MM.1S (cell line): ENCODE data around the gene FBLL1.

Experiments
- DNase-seq: peaks from one replicate; pipeline ENCODE4 v3.0.0-alpha.2; 2015
- H2AFZ ChIP-seq: fragments of 300-600 bp; sonication (generic); 2 replicates; pipeline ENCODE4 v1.6.0; 2016; ENCODE audit warnings: antibody characterized with exemption, low read length
- H3F3A ChIP-seq: fragments of 300-600 bp; sonication (generic); 2 replicates; pipeline ENCODE4 v1.6.1; 2016; ENCODE audit warnings: mild to moderate bottlenecking, antibody characterized with exemption, low read length, moderate library complexity, mixed read lengths; ENCODE audit not compliant: insufficient read depth
- H3K27ac ChIP-seq: fragments of 300-600 bp; sonication (generic); 2 replicates; pipeline ENCODE4 v1.5.1; 2016; ENCODE audit warnings: mild to moderate bottlenecking, low read length
- H3K27me3 ChIP-seq: fragments of 300-600 bp; sonication (generic); replicated peaks from 2 replicates; pipeline ENCODE4 v1.6.0; 2016; ENCODE audit warnings: low read length; ENCODE audit not compliant: insufficient read depth
- H3K36me3 ChIP-seq: fragments of 300-600 bp; sonication (generic); replicated peaks from 2 replicates; pipeline ENCODE4 v1.6.1; 2016; ENCODE audit warnings: mild to moderate bottlenecking, low read length, mixed read lengths; ENCODE audit not compliant: insufficient read depth
- H3K4me1 ChIP-seq: fragments of 300-600 bp; sonication (generic); 2 replicates; pipeline ENCODE4 v1.6.1; 2016; ENCODE audit warnings: low read length, mixed read lengths
- H3K4me2 ChIP-seq: fragments of 300-600 bp; sonication (generic); 2 replicates; pipeline ENCODE4 v1.6.0; 2016; ENCODE audit warnings: low read depth, low read length
- H3K4me3 ChIP-seq: fragments of 300-600 bp; sonication (generic); 2 replicates; pipeline ENCODE4 v1.5.1; 2016; ENCODE audit warnings: low read length, mixed read lengths
- H3K79me2 ChIP-seq: fragments of 300-600 bp; sonication (generic); 2 replicates; pipeline ENCODE4 v1.6.1; 2016; ENCODE audit warnings: mixed run types, low read length, mixed read lengths
- H3K9ac ChIP-seq: fragments of 300-600 bp; sonication (generic); 2 replicates; pipeline ENCODE4 v1.6.1; 2016; ENCODE audit warnings: low read length, mixed read lengths
- H3K9me2 ChIP-seq: fragments of 300-600 bp; sonication (generic); replicated peaks from 2 replicates; pipeline ENCODE4 v1.6.1; 2016; ENCODE audit warnings: mild to moderate bottlenecking, low read length, mixed read lengths; ENCODE audit not compliant: insufficient read depth
- H3K9me3 ChIP-seq: fragments of 300-600 bp; sonication (generic); replicated peaks from 2 replicates; pipeline ENCODE4 v1.6.1; 2016; ENCODE audit warnings: mild to moderate bottlenecking, low read length, mixed read lengths; ENCODE audit not compliant: insufficient read depth
- H4K20me1 ChIP-seq: fragments of 300-600 bp; sonication (generic); 2 replicates; pipeline ENCODE4 v1.6.1; 2016; ENCODE audit warnings: mild to moderate bottlenecking, low read length, moderate library complexity, mixed read lengths; ENCODE audit not compliant: insufficient read depth
- CTCF ChIP-seq: fragments of 300-600 bp; sonication (generic); IDR thresholded peaks from 2 replicates; pipeline ENCODE4 v1.5.1; 2016; ENCODE audit warnings: antibody characterized with exemption, low read length, mixed read lengths
- EZH2 ChIP-seq: fragments of 300-600 bp; sonication (generic); optimal IDR thresholded peaks from 2 replicates; pipeline ENCODE3; 2017; ENCODE audit warnings: low read depth, mild to moderate bottlenecking, antibody characterized with exemption, low read length, mixed read lengths
- EZH2phosphoT487 ChIP-seq: fragments of 300-600 bp; sonication (generic); IDR thresholded peaks from 2 replicates; pipeline ENCODE4 v1.6.1; 2018; ENCODE audit warnings: antibody characterized with exemption, low read length

FBLL1 gene

GRCh38 chr5:168553377-168554130, 24.4 kb downstream of the FBLL1 start:
- Histone ChIP-seq H3K9ac (no peak overlapping the region), H3K4me3 (no peak overlapping the region), H2AFZ (no peak overlapping the region), H3F3A (no peaks in the 10 kb centered on the region), H3K27ac (no peak overlapping the region), H3K36me3 (peaks cover 4% of the 10 kb centered on the region; the same call in 1 of the 2 replicates), H3K9me2 (no peaks in the 10 kb centered on the region), H4K20me1 (no peaks in the 10 kb centered on the region), H3K79me2 (no peaks in the 10 kb centered on the region), H3K4me2 (no peak overlapping the region), H3K27me3 (no peaks in the 10 kb centered on the region), H3K4me1 (no peaks in the 10 kb centered on the region), H3K9me3 (no peaks in the 10 kb centered on the region)
- DNase-seq: no peak
- TF ChIP-seq CTCF: no peak
- TF ChIP-seq EZH2: no peak
- TF ChIP-seq EZH2phosphoT487: no peak

- Histone ChIP-seq H3K9me3 (no peaks in the 10 kb centered on the region), H3K27me3 (no peaks in the 10 kb centered on the region), H3F3A (no peaks in the 10 kb centered on the region), H3K4me2 (no peak overlapping the region), H4K20me1 (no peaks in the 10 kb centered on the region), H2AFZ (no peak overlapping the region), H3K9me2 (no peaks in the 10 kb centered on the region), H3K9ac (no peak overlapping the region), H3K27ac (no peak overlapping the region), H3K36me3 (peaks cover 17% of the 10 kb centered on the region; the same call in 1 of the 2 replicates), H3K4me3 (no peak overlapping the region), H3K4me1 (no peaks in the 10 kb centered on the region), H3K79me2 (no peaks in the 10 kb centered on the region)
- TF ChIP-seq EZH2 (no peak), EZH2phosphoT487 (no peak), CTCF (no peak)
- no peak for DNase-seq
These were observed 28.3 kb downstream of the FBLL1 start for GRCh38 chr5:168557389-168557788.

- Histone ChIP-seq H3K9me3 (no peaks in the 10 kb centered on the region), H4K20me1 (no peaks in the 10 kb centered on the region), H3K27me3 (no peaks in the 10 kb centered on the region), H3K4me1 (no peaks in the 10 kb centered on the region), H3K79me2 (peaks cover 24% of the 10 kb centered on the region), H2AFZ (no peak overlapping the region), H3K9me2 (no peaks in the 10 kb centered on the region), H3K4me3 (no peak overlapping the region), H3K36me3 (peaks cover 13% of the 10 kb centered on the region; the same call in 1 of the 2 replicates), H3K9ac (no peak overlapping the region), H3F3A (no peaks in the 10 kb centered on the region), H3K27ac (no peak overlapping the region), H3K4me2 (no peak overlapping the region)
- TF ChIP-seq EZH2 (no peak), EZH2phosphoT487 (no peak), CTCF (no peak)
- no peak for DNase-seq
These were observed 33.2 kb downstream of the FBLL1 start for GRCh38 chr5:168562279-168562678.
